ENCODE results near the gene SETBP1. TPM values are rescaled to one million over a fixed set of nuclear protein-coding genes. Genes with fewer than 3 reads are reported as not detected.
A peak's percentile ranks its signal among the peaks of the same experiment; 100 is the strongest.

The SETBP1 gene
- total RNA-seq, 1 donor from 2014 or later: 34.4 TPM

GRCh38 chr18:45066886-45067285, 386.2 kb downstream of the SETBP1 start:
- peak; percentile 81 for DNase-seq (ENCODE audit: low spot score)

GRCh38 chr18:45068400-45069094, 387.9 kb downstream of the SETBP1 start:
- peak; percentile 65 for DNase-seq (ENCODE audit: low spot score)

- DNase-seq (ENCODE audit: low spot score): no peak
Measured at GRCh38 chr18:45069546-45069945, 388.9 kb downstream of the SETBP1 start.

GRCh38 chr18:45071956-45072355, 391.3 kb downstream of the SETBP1 start:
- no peak for DNase-seq (ENCODE audit: low spot score)

GRCh38 chr18:45073556-45073955, 392.9 kb downstream of the SETBP1 start:
- no peak for DNase-seq (ENCODE audit: low spot score)

GRCh38 chr18:45081566-45082181, 401.0 kb downstream of the SETBP1 start:
- DNase-seq (ENCODE audit: low spot score): no peak

- DNase-seq (ENCODE audit: low spot score): no peak
Measured at GRCh38 chr18:45083226-45083855, 402.7 kb downstream of the SETBP1 start.

- no peak for DNase-seq (ENCODE audit: low spot score)
Measured at GRCh38 chr18:45084206-45084605, 403.5 kb downstream of the SETBP1 start.

- DNase-seq (ENCODE audit: low spot score): no peak
Measured at GRCh38 chr18:45085916-45086624, 405.4 kb downstream of the SETBP1 start.

- no peak for DNase-seq (ENCODE audit: low spot score)
Measured at GRCh38 chr18:45086777-45087176, 406.1 kb downstream of the SETBP1 start.

- no peak for DNase-seq (ENCODE audit: low spot score)
Measured at GRCh38 chr18:45090526-45091140, 409.9 kb downstream of the SETBP1 start.

GRCh38 chr18:45100321-45101105, 419.8 kb downstream of the SETBP1 start:
- DNase-seq (ENCODE audit: low spot score): no peak

GRCh38 chr18:45102126-45102525, 421.4 kb downstream of the SETBP1 start:
- DNase-seq (ENCODE audit: low spot score): no peak

- DNase-seq (ENCODE audit: low spot score): no peak
Measured at GRCh38 chr18:45102863-45103262, 422.2 kb downstream of the SETBP1 start.

- DNase-seq (ENCODE audit: low spot score): no peak
Measured at GRCh38 chr18:45103319-45104048, 422.8 kb downstream of the SETBP1 start.

- no peak for DNase-seq (ENCODE audit: low spot score)
Measured at GRCh38 chr18:45104049-45104395, 423.3 kb downstream of the SETBP1 start.

- peak; percentile 10 for DNase-seq (ENCODE audit: low spot score)
Measured at GRCh38 chr18:45106331-45106774, 425.7 kb downstream of the SETBP1 start.

- DNase-seq (ENCODE audit: low spot score): no peak
Measured at GRCh38 chr18:45107425-45107824, 426.7 kb downstream of the SETBP1 start.

- DNase-seq (ENCODE audit: low spot score): no peak
Measured at GRCh38 chr18:45108754-45109153, 428.1 kb downstream of the SETBP1 start.

- no peak for DNase-seq (ENCODE audit: low spot score)
Measured at GRCh38 chr18:45109271-45109670, 428.6 kb downstream of the SETBP1 start.
